ENCODE data around the gene ANO2.

Gene ANO2

DNA sequence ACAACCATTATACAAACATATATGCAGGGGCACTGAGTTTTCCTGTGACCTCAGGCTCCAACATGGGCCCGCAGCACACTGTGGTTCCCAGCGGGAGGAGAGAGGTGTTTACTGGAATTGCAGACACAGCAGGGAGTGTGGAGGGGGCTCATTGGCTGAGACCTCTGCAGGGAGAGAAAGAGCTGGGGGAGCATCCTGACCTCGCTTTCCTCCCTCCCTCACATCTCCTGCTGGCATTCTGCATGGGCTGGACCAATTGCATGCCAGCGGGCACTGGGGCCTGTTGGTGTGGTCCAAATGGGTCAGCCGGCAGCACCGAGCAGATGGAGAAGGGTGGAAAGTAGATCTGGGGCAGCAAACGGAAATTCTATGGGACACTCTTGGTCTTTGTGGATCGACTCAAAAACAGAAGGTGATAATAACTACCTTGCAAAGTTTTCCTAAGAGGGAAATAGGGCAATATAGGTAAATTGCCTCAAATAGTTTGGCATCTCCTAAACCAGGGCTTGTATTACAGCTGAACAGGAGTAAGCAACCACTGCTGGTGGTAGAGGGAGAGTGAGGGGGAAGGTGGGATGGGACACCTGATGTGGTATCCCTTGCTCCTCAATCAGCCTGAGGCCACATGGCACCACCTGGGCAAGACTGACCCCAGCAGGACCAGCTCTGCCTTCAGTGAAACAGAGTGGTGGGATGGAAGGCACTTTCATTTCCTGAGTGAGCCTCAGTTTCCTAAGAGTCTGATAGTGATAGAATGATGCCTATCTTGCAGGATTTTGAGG, 426.3 kb downstream of the ANO2 start:
- Mint-ChIP-seq H3K4me3 (no peak overlapping the region), H3K9me3 (no peaks in the 10 kb centered on the region), H3K27ac (no peak overlapping the region), H3K27me3 (no peaks in the 10 kb centered on the region), H3K4me1 (no peaks in the 10 kb centered on the region)
- ATAC-seq = no peak
- DNase-seq = no peak

DNA sequence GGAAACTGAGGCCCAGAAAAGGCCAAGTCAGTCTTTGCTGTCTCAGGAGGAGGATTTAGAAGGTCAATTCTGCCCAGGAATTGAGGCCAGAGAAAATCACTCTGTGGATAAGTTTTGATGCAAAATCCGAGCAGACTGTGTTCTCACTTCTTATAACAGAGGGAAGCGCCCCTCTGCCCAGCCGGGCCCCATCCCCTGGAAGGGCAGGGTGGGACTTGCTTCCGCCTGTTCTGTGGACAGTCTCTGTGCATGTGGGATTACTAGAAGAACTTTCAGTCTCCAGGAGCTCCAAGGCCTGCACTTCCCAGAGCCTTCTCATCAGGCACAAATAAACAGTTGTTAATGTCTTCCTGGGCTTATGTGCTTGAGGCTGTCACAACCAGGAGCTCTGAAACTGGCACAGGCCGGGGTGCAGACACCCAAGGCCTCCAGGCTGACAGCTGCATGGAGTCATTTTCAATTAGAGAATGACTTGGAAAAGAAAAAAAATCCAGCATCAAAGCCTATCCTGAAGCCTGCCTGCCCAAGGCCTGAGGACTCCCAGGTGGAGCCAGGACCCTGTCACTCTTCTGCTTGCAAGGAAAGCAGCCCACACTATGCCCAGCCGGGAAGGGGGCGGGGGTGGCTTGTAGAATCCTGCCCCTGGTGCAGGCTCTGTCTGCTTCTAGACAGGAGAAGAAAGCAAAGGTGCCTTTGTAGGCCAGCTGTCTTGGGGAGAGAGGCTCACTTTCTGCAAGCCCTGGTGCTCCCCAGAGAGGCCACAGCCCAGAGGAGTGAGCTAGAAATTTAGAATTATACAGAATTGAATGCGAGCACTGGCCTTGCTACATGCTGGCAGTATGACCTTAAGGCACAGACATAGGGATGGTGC, 428.5 kb downstream of the ANO2 start:
- Mint-ChIP-seq H3K27me3 (no peaks in the 10 kb centered on the region), H3K4me1 (no peaks in the 10 kb centered on the region), H3K27ac (no peak overlapping the region), H3K4me3 (no peak overlapping the region), H3K9me3 (no peaks in the 10 kb centered on the region)
- DNase-seq (no peak), ATAC-seq (no peak)

DNA sequence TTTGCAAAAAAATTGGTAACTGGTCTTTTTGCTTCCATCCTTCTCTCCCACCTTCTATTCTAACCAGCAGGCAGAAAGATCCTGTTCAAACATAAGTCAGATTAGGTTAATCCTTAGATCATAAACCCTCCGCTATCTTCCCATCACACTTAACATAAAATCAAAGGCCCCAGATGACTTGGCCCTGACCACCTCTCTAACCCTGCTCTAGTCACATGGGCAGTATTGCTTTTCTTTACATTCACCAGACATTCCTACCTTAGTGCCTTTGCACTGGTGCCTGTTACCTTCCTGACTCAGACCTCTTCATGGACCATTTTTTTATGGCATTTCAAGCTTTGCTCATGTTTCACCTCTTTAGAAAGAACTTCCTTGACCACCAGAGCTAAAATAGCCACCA, 429.6 kb downstream of the ANO2 start:
- Mint-ChIP-seq H3K27ac (no peak overlapping the region), H3K9me3 (no peaks in the 10 kb centered on the region), H3K27me3 (peaks cover 6% of the 10 kb centered on the region), H3K4me3 (no peak overlapping the region), H3K4me1 (no peaks in the 10 kb centered on the region)
- no peak for DNase-seq
- ATAC-seq = no peak

DNA sequence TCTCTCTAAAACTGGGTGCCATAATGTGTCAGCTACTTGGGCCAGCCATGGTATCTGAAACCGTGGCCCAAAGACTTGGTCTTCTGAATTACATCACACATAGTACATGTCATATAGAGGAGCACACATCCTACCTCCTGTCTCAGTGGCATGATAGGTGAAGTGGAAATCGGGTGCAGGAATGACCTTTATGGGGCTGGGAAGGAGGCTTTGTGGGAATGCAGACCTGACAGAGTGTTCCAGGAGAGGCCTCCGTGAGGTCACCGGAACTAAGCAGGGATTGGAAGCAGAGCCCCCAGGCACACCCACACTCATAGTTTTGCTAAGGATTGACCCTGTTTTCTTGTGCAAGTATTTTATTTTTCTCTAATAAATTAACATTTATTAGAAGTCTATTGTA, 430.5 kb downstream of the ANO2 start:
- no peak for DNase-seq
- H3K27ac Mint-ChIP-seq = peak overlapping the region in 1 of 2 donors; percentile 21
- H3K9me3 Mint-ChIP-seq = no peaks in the 10 kb centered on the region
- peaks cover 14% of the 10 kb centered on the region for H3K27me3 Mint-ChIP-seq
- ATAC-seq = no peak
- no peaks in the 10 kb centered on the region for H3K4me1 Mint-ChIP-seq
- H3K4me3 Mint-ChIP-seq = no peak overlapping the region

DNA sequence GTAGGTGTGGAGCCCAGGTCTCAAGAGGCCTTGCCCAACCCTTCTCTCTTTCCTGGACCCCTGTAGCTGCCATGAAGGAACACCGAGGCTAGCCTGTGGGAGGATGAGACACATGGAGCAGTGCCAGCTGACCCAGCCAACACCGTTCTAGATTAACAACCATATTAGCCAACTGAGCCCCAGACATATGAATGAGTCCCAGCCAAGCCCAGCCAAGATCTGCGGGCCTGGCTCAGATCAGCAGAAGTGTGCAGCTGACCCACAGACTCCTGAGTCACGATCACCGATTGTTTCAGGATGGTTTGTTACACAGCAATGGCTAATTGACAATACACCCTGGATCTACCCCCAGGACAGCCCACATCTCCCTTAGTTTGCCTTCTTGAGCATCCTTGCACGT, 431.0 kb downstream of the ANO2 start:
- Mint-ChIP-seq H3K27me3 (peaks cover 14% of the 10 kb centered on the region), H3K27ac (no peak overlapping the region), H3K4me3 (no peak overlapping the region), H3K9me3 (no peaks in the 10 kb centered on the region), H3K4me1 (no peaks in the 10 kb centered on the region)
- ATAC-seq (no peak), DNase-seq (no peak)

DNA sequence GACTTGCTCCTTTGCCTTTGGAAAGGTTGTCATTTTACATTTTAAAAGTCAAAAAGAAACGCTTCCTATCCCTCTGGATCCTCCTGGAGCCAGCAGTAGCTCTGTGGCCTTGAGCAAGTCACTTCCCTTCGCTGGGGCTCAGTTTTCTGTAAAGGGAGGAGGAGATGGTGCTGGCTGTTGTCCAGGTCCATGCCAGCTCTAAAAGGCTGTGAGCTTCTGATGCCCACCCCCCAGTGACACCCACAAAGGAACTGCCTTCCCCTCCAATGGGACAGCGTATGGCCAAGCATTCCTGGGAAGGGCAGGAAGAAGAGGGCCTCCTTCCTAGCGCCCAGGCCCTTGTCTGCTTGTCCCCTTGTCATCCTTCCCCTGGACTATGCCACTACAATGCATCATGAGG, 431.7 kb downstream of the ANO2 start:
- H3K4me1 Mint-ChIP-seq = no peaks in the 10 kb centered on the region
- H3K9me3 Mint-ChIP-seq = no peaks in the 10 kb centered on the region
- ATAC-seq (no peak), DNase-seq (no peak)
- H3K4me3 Mint-ChIP-seq = no peak overlapping the region
- peaks cover 14% of the 10 kb centered on the region for H3K27me3 Mint-ChIP-seq
- no peak overlapping the region for H3K27ac Mint-ChIP-seq

Data from stimulated activated naive CD8-positive, alpha-beta T cell treated with anti-CD3 and anti-CD28 coated beads, Interleukin-15, amount 100 ng/mL, for 72 hours (primary cell).